K562 (cell line): Measurements from ENCODE around the gene CELSR1. TPM values are rescaled to one million over a fixed set of nuclear protein-coding genes. Genes with fewer than 3 reads are reported as not detected.

ENCODE experiments used
- ATAC-seq: fragments of 200-7000 bp; cut with Tn5 transposase; 3 replicates; pipeline ENCODE4 v1.9.1; 2020; ENCODE audit warnings: moderate library complexity
- BruUV-seq: library from RNA; stranded (reverse); fragments of 400-500 nt; replicated peaks from 2 replicates; lab custom pipeline; 2021; lab: Mats Ljungman, UMichigan
- CTCF ChIA-PET: fragments of 300-600 bp; formaldehyde crosslinking; extraction: SDS; loops from one replicate; lab custom pipeline; 2021; ENCODE audit warnings: low intra/inter-chr PET ratio; lab: Yijun Ruan, JAX
- POLR2A ChIA-PET: fragments of 300-600, 350-650 bp; sonication (Branson Sonifier 250); formaldehyde crosslinking; extraction: SDS; loops from one replicate; lab custom pipeline; 2021; ENCODE audit warnings: antibody characterized with exemption, inconsistent platforms; lab: Yijun Ruan, JAX
- DNase-seq, 4 experiments: peaks; one replicate each; pipeline versions ENCODE4 v3.0.0 to v3.0.0-alpha.2; 2011 to 2018; ENCODE audit warnings: low spot score in 3 of 4, mixed read lengths in 3 of 4; ENCODE audit errors: extremely low read depth in 1 of 4
- FAIRE-seq: peaks from 2 replicates; lab custom pipeline; 2011; peaks lifted over from hg19 to GRCh38; lab: Jason Lieb, UNC
- H2AFZ ChIP-seq: 2 replicates; pipeline ENCODE4 v1.6.0; 2011; ENCODE audit warnings: low read depth, low read length, control low read depth, inconsistent platforms
- H3K27ac ChIP-seq: fragments of 200-600 bp; 3 replicates; pipeline ENCODE4 v1.8.0; 2011; ENCODE audit warnings: low read depth, mild to moderate bottlenecking, control low read depth, inconsistent platforms, low read length, moderate library complexity, mixed read lengths; ENCODE audit errors: extremely low read depth
- H3K27me3 ChIP-seq, 2 experiments: fragments of 300-600 bp in 1 of 2; 2 replicates in 1 of 2; 3 replicates in 1 of 2; pipeline versions ENCODE4 v1.6.0 to v1.8.0; 2011; ENCODE audit warnings: inconsistent platforms in 2 of 2, low read length in 2 of 2, mild to moderate bottlenecking in 1 of 2, mixed read lengths in 1 of 2, moderate library complexity in 1 of 2; ENCODE audit not compliant: control insufficient read depth in 2 of 2, insufficient read depth in 2 of 2
- H3K36me3 ChIP-seq: fragments of 300-600 bp; 3 replicates; pipeline ENCODE4 v1.8.0; 2011; ENCODE audit warnings: mild to moderate bottlenecking, low read length, inconsistent platforms; ENCODE audit not compliant: control insufficient read depth, insufficient read depth
- H3K4me1 ChIP-seq, 2 experiments: fragments of 200-600 bp in 1 of 2; replicated peaks in 1 of 2; 2 replicates in 1 of 2; 3 replicates in 1 of 2; pipeline versions ENCODE4 v1.5.1 to v1.8.0; 2011; ENCODE audit warnings: inconsistent platforms in 2 of 2, low read length in 2 of 2, mild to moderate bottlenecking in 1 of 2, mixed read lengths in 1 of 2, moderate library complexity in 1 of 2; ENCODE audit not compliant: control insufficient read depth in 2 of 2, insufficient read depth in 2 of 2
- H3K4me2 ChIP-seq: 2 replicates; pipeline ENCODE4 v1.6.1; 2011; ENCODE audit warnings: low read length, control low read depth, inconsistent platforms, mixed read lengths; ENCODE audit not compliant: insufficient read depth
- H3K4me3 ChIP-seq: fragments of 200-600 bp; sonication (generic), shearing (Covaris generic); 2 replicates; pipeline ENCODE4 v1.5.1; 2016; ENCODE audit warnings: control low read depth, inconsistent platforms
- H3K79me2 ChIP-seq: fragments of 200-600 bp; 3 replicates; pipeline ENCODE4 v1.8.0; 2011; ENCODE audit warnings: low read length, inconsistent platforms; ENCODE audit not compliant: control insufficient read depth, insufficient read depth
- H3K9ac ChIP-seq, 2 experiments: 2 replicates each; pipeline versions ENCODE4 v1.6.0 to v1.6.1; 2011; ENCODE audit warnings: low read depth in 2 of 2, low read length in 2 of 2, control low read depth in 1 of 2, inconsistent platforms in 1 of 2, mild to moderate bottlenecking in 1 of 2, mixed read lengths in 1 of 2; ENCODE audit not compliant: insufficient read depth in 1 of 2
- H3K9me1 ChIP-seq: one replicate; pipeline ENCODE4 v1.6.0; 2011; ENCODE audit warnings: inconsistent platforms, mild to moderate bottlenecking, low read length, moderate library complexity; ENCODE audit not compliant: control insufficient read depth, insufficient read depth
- H3K9me3 ChIP-seq: replicated peaks from 2 replicates; pipeline ENCODE4 v1.5.1; 2011; ENCODE audit warnings: low read depth, low read length, inconsistent platforms; ENCODE audit not compliant: control insufficient read depth, insufficient read depth
- H4K20me1 ChIP-seq: replicated peaks from 2 replicates; pipeline ENCODE4 v1.6.1; 2011; ENCODE audit warnings: low read length, inconsistent platforms, mixed read lengths; ENCODE audit not compliant: control insufficient read depth, insufficient read depth
- EHMT2 ChIP-seq: fragments of 450-650 bp; IDR thresholded peaks from 2 replicates; pipeline ENCODE4 v1.6.1; 2018; ENCODE audit warnings: antibody characterized with exemption
- ELF1 ChIP-seq: fragments of 200-800 bp; sonication (Bioruptor generic); IDR thresholded peaks from 2 replicates; pipeline ENCODE4 v1.6.1; 2016; ENCODE audit warnings: missing genetic modification characterization, missing compliant biosample characterization
- HIVEP1 ChIP-seq: fragments of 250-450 bp; sonication (Bioruptor Pico); IDR thresholded peaks from 2 replicates; pipeline ENCODE4 v1.4.0; 2020; ENCODE audit warnings: mild to moderate bottlenecking
- MAFF ChIP-seq: IDR thresholded peaks from 2 replicates; pipeline ENCODE4 v1.6.1; 2012; ENCODE audit warnings: low read length, improper control_type of control experiment
- PHF21A ChIP-seq: fragments of 450-650 bp; IDR thresholded peaks from 2 replicates; pipeline ENCODE4 v1.6.1; 2017; ENCODE audit warnings: low read depth, borderline replicate concordance
- POLR2H ChIP-seq: IDR thresholded peaks from 2 replicates; pipeline ENCODE4 v1.6.1; 2016; ENCODE audit warnings: missing genetic modification characterization, low read depth, mild to moderate bottlenecking, control low read depth, missing compliant biosample characterization, moderate library complexity
- POLR3G ChIP-seq: IDR thresholded peaks from 2 replicates; pipeline ENCODE4 v1.6.1; 2011; ENCODE audit not compliant: insufficient read length, insufficient replicate concordance; ENCODE audit errors: extremely low read depth
- SIX5 ChIP-seq, 2 experiments: IDR thresholded peaks; 2 replicates each; pipeline ENCODE4 v1.6.1; 2011; ENCODE audit warnings: low read length in 2 of 2, borderline replicate concordance in 1 of 2, low read depth in 1 of 2, mild to moderate bottlenecking in 1 of 2, moderate library complexity in 1 of 2; ENCODE audit not compliant: insufficient read depth in 1 of 2
- ZNF217 ChIP-seq: sonication (generic); formaldehyde crosslinking; IDR thresholded peaks from 2 replicates; pipeline ENCODE4 v1.8.0; 2022; ENCODE audit warnings: mild to moderate bottlenecking, missing genetic modification reagents
- WGBS: fragments of 100-300 bp; shearing (Covaris generic); methylation state at CpG from one replicate; pipeline ENCODE4 v1.1.6; 2016; ENCODE audit warnings: low coverage, mixed read lengths; ENCODE audit not compliant: insufficient coverage; ENCODE audit errors: missing lambda C conversion rate; 5-methylcytosine and 5-hydroxymethylcytosine counted together
- in situ Hi-C: fragments of 300-500 bp; cut with MboI; formaldehyde crosslinking; loops from 4 replicates; pipeline ENCODE4 v1.15.0; 2018; ENCODE audit warnings: inconsistent platforms, mixed read lengths
- intact Hi-C: fragments of 100-400 bp; cut with micrococcal nuclease; formaldehyde crosslinking; loops from 2 replicates; pipeline ENCODE4 v1.14.2; 2022
- polyA plus RNA-seq, 8 experiments: library from polyadenylated mRNA; depleted of rRNA in 4 of 8; stranded (reverse) in 5 of 8; unstranded in 3 of 8; fragments of >200 nt; fragmentation: Nextera tagmentation in 2 of 8; fragmentation: Illumina TruSeq in 1 of 8; extraction: Ambion mirVana in 2 of 8; extraction: Trizol in 1 of 8; gene quantifications; 2 replicates each; pipeline versions ENCODE4 v1.2.1 to v1.2.3, GENCODE V29; 2011 to 2014; ENCODE audit warnings: inconsistent platforms in 1 of 8, missing spikeins in 1 of 8
- total RNA-seq, 7 experiments: library from RNA; depleted of rRNA in 6 of 7; stranded (reverse); fragments of >200 nt in 6 of 7; fragmentation: Illumina TruSeq in 2 of 7; extraction: Trizol in 2 of 7; gene quantifications; 2 replicates each; pipeline versions ENCODE4 v1.2.1 to v1.2.3, GENCODE V29; 2011 to 2021; ENCODE audit warnings: low replicate concordance in 1 of 7
- TF ChIP-seq, protein P1 (sequence below), 3 experiments: fragments of 200-800 bp in 1 of 3; fragments of 250-450 bp in 1 of 3; fragments of 450-650 bp in 1 of 3; sonication (Bioruptor Pico) in 1 of 3; sonication (Bioruptor generic) in 1 of 3; formaldehyde crosslinking in 1 of 3; IDR thresholded peaks; 2 replicates each; pipeline versions ENCODE4 v1.6.1 to v1.8.0; 2016 to 2022; ENCODE audit warnings: mild to moderate bottlenecking in 2 of 3, missing genetic modification characterization in 2 of 3, missing compliant biosample characterization in 1 of 3, moderate library complexity in 1 of 3

CELSR1 gene
- total and polyA plus RNA-seq, 9 of the 15 experiments (the other 6 are each of a cell fraction or from before 2014, with no cell fraction given): under 0.01 to 0.09 TPM; not detected in 7

DNA sequence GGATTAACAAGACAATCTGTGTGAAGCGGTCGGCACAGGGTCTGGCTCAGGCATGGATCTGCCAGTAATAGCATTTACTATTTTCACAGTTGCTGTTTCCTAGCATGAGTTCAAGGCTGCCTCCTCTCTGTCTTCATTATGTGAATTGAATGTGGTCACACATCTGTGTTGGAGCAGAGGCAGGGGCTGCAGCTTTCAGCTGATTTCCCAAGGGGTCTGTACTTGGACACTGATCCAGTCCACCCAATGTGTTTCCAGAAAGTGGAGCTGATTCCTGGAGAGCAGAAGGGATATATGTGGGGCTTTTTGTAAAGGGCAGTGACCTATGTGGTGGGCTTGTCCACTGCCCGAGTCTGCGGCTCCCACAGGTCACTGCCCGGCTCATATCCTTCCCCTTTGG lies 3.5 kb upstream of the CELSR1 start:
- Histone ChIP-seq H3K4me1 (peaks cover 0 to 14% of the 10 kb centered on the region in 2 experiments; a peak in 2 of 5 replicates), H3K4me3 (no peak overlapping the region), H3K27me3 (peaks cover 4 to 25% of the 10 kb centered on the region in 2 experiments; a peak in 3 of 5 replicates), H3K9me1 (no peaks in the 10 kb centered on the region), H3K9ac (no peak overlapping the region), H3K4me2 (no peak overlapping the region), H3K27ac (no peak overlapping the region), H4K20me1 (no peaks in the 10 kb centered on the region), H3K36me3 (no peaks in the 10 kb centered on the region), H3K79me2 (no peaks in the 10 kb centered on the region), H3K9me3 (no peaks in the 10 kb centered on the region), H2AFZ (no peak overlapping the region)
- ChIA-PET CTCF (interaction anchor here (0.6 to 1.6 kb wide), 2 partner anchors 173 to 185 kb away, joined by 3 to 4 read pairs; no protein-coding TSS in a partner anchor), POLR2A (no interaction called here)
- intact Hi-C loops: loop anchor here (5.0 kb wide), 1 partner anchor 419 kb away; no protein-coding TSS in a partner anchor
- DNase-seq: no peak
- ATAC-seq: no peak
- FAIRE-seq: no peak
- no TSS peak for BruUV-seq
- 50% methylated on average over 5 of the region's 5 CpGs for WGBS
- in situ Hi-C loops: loop anchor here (5.0 to 10.0 kb wide), 2 partner anchors 174 to 416 kb away; no protein-coding TSS in a partner anchor
- no peak for TF ChIP-seq EHMT2
- no peak for TF ChIP-seq ELF1 (tag)
- TF ChIP-seq PHF21A: no peak
- TF ChIP-seq POLR2H (tag): no peak

DNA sequence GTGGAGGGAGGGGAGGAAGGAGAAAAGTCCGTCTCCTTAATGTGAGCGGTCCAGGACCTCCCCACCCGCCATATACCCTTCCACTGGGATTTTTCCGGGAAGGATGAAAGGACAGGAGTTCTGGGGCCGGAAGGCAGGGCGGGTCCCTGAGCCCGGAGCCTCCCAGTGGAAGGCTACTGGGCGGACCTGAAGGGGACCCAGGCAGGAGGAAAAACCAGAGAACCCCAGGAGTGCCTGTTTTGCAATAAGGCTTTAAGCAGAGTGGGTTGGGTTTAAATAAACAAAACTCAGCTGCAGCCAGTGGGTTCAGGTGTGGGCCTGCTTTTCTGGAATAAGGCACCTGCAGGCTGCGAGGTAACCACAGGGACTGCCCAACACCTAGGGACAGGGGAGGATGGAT lies 1.7 kb upstream of the CELSR1 start:
- no peak overlapping the region for H2AFZ ChIP-seq
- FAIRE-seq (no peak), DNase-seq (no peak), ATAC-seq (no peak)
- BruUV-seq: no TSS peak
- no peak for TF ChIP-seq ZNF217 (CRISPR knock-in tag)
- no peak for TF ChIP-seq MAFF
- TF ChIP-seq HIVEP1 (CRISPR knock-in tag): no peak
- no peak for TF ChIP-seq SIX5 (IDR thresholded peaks at IDR 0.05; ENCODE audit: borderline replicate concordance in 1 of 2, insufficient read depth in 1 of 2, low read depth in 1 of 2, low read length in 2 of 2)
- TF ChIP-seq POLR3G: no peak
- TF ChIP-seq, protein P1, sequence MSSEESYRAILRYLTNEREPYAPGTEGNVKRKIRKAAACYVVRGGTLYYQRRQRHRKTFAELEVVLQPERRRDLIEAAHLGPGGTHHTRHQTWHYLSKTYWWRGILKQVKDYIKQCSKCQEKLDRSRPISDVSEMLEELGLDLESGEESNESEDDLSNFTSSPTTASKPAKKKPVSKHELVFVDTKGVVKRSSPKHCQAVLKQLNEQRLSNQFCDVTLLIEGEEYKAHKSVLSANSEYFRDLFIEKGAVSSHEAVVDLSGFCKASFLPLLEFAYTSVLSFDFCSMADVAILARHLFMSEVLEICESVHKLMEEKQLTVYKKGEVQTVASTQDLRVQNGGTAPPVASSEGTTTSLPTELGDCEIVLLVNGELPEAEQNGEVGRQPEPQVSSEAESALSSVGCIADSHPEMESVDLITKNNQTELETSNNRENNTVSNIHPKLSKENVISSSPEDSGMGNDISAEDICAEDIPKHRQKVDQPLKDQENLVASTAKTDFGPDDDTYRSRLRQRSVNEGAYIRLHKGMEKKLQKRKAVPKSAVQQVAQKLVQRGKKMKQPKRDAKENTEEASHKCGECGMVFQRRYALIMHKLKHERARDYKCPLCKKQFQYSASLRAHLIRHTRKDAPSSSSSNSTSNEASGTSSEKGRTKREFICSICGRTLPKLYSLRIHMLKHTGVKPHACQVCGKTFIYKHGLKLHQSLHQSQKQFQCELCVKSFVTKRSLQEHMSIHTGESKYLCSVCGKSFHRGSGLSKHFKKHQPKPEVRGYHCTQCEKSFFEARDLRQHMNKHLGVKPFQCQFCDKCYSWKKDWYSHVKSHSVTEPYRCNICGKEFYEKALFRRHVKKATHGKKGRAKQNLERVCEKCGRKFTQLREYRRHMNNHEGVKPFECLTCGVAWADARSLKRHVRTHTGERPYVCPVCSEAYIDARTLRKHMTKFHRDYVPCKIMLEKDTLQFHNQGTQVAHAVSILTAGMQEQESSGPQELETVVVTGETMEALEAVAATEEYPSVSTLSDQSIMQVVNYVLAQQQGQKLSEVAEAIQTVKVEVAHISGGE (CRISPR knock-in tag; IDR thresholded peaks at IDR 0.05): no peak
- no peaks in the 10 kb centered on the region for H4K20me1 ChIP-seq
- in situ Hi-C loops: no loop called here
- intact Hi-C loops: no loop called here
- no peak overlapping the region for H3K27ac ChIP-seq
- POLR2A ChIA-PET: no interaction called here
- H3K79me2 ChIP-seq: no peaks in the 10 kb centered on the region
- no peaks in the 10 kb centered on the region for H3K9me1 ChIP-seq
- H3K4me2 ChIP-seq: no peak overlapping the region
- CTCF ChIA-PET: no interaction called here
- no peaks in the 10 kb centered on the region for H3K36me3 ChIP-seq
- no peaks in the 10 kb centered on the region for H3K9me3 ChIP-seq
- H3K4me3 ChIP-seq: no peak overlapping the region
- 4% methylated on average over 8 of the region's 9 CpGs for WGBS
- H3K27me3 ChIP-seq: peaks cover 7 to 31% of the 10 kb centered on the region in 2 experiments; a peak in 4 of 5 replicates
- H3K4me1 ChIP-seq: peaks cover 0 to 14% of the 10 kb centered on the region in 2 experiments; a peak in 2 of 5 replicates
- no peak overlapping the region; a peak in 1 of 4 replicates for H3K9ac ChIP-seq
